DND-41 (cell line): ENCODE data around the gene NCAM2.
A peak's percentile ranks its signal among the peaks of the same experiment; 100 is the strongest.

Experiments
- ATAC-seq: fragments of 200-7000 bp; cut with Tn5 transposase; 3 replicates; pipeline ENCODE4 v1.9.1; 2021; ENCODE audit warnings: low read depth; ENCODE audit not compliant: insufficient read depth
- DNase-seq: peaks from one replicate; pipeline ENCODE4 v3.0.0-alpha.2; 2020
- H2AFZ ChIP-seq: 2 replicates; pipeline ENCODE4 v1.6.0; 2012; ENCODE audit warnings: low read depth, low read length
- H3K27ac ChIP-seq: 2 replicates; pipeline ENCODE4 v1.5.1; 2012; ENCODE audit warnings: low read length, inconsistent platforms
- H3K27me3 ChIP-seq: fragments of 200-600 bp; sonication (generic); 2 replicates; pipeline ENCODE4 v1.6.0; 2012; ENCODE audit warnings: low read length, mild to moderate bottlenecking, inconsistent platforms; ENCODE audit not compliant: insufficient read depth, poor library complexity
- H3K36me3 ChIP-seq: 2 replicates; pipeline ENCODE4 v1.5.1; 2012; ENCODE audit warnings: low read length, inconsistent platforms; ENCODE audit not compliant: insufficient read depth
- H3K4me1 ChIP-seq: 2 replicates; pipeline ENCODE4 v1.5.1; 2012; ENCODE audit warnings: mild to moderate bottlenecking, low read length; ENCODE audit not compliant: insufficient read depth
- H3K4me2 ChIP-seq: 2 replicates; pipeline ENCODE4 v1.6.0; 2012; ENCODE audit warnings: mild to moderate bottlenecking, moderate library complexity, low read length, inconsistent platforms; ENCODE audit not compliant: insufficient read depth
- H3K4me3 ChIP-seq, 2 experiments: fragments of 200-600 bp in 1 of 2; shearing (Covaris generic) in 1 of 2; 2 replicates each; pipeline ENCODE4 v1.5.1; 2012 to 2016; ENCODE audit warnings: inconsistent platforms in 2 of 2, low read length in 2 of 2, mild to moderate bottlenecking in 2 of 2, low read depth in 1 of 2, moderate library complexity in 1 of 2
- H3K79me2 ChIP-seq: 2 replicates; pipeline ENCODE4 v1.6.0; 2012; ENCODE audit warnings: low read length, inconsistent platforms; ENCODE audit not compliant: insufficient read depth
- H3K9ac ChIP-seq: 2 replicates; pipeline ENCODE4 v1.6.0; 2012; ENCODE audit warnings: low read depth, mild to moderate bottlenecking, inconsistent platforms, low read length, moderate library complexity
- H3K9me3 ChIP-seq: 2 replicates; pipeline ENCODE4 v1.5.1; 2012; ENCODE audit warnings: low read length, moderate library complexity, mild to moderate bottlenecking, inconsistent platforms; ENCODE audit not compliant: insufficient read depth, severe bottlenecking
- H4K20me1 ChIP-seq: 2 replicates; pipeline ENCODE4 v1.6.0; 2012; ENCODE audit warnings: low read length; ENCODE audit not compliant: insufficient read depth
- EZH2 ChIP-seq: IDR thresholded peaks from 3 replicates; pipeline ENCODE4 v1.6.1; 2012; ENCODE audit warnings: borderline replicate concordance, low read depth, mild to moderate bottlenecking, moderate library complexity, low read length, inconsistent platforms; ENCODE audit not compliant: severe bottlenecking
- TF ChIP-seq, protein P1 (sequence below): IDR thresholded peaks from 2 replicates; pipeline ENCODE4 v1.5.1; 2012; ENCODE audit warnings: borderline replicate concordance, low read length, moderate library complexity, mild to moderate bottlenecking; ENCODE audit not compliant: poor library complexity, severe bottlenecking; ENCODE audit errors: extremely low read depth

Gene NCAM2

DNA sequence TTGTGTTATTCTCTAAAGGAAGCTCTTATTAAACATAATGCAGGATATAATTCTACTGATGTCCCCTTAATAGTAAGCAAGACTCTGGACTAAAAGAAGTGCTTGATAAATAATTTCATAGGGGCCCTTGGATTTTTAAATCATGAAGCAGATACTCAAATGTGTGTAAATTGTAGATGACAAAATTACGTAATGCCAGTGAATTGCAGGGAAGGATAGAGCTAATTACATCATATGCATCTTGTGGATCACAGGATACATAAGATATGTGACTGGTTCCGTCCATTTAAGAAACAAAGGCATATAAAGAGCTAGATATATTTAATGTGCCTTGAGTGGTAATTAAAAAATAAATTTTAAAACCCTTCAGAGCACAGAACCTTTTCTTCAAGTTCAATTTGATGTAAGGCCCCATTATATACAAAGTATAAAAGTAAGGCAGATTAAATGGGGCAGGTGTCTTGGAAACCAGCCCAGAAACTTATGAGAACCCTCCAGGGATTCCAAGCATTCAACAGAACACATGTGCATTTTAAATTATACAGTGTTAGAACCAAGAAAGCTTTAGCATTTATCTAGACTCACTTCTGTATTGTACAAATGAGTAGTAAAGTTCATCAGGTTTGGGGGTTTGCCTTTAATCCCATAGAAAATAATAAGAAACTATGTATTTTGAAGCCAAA lies 190.4 kb downstream of the NCAM2 start:
- H2AFZ ChIP-seq = no peak overlapping the region
- peak overlapping the region; percentile 24; the same call in 1 of the 2 replicates for H3K27ac ChIP-seq
- H3K9ac ChIP-seq = no peak overlapping the region
- no peak for TF ChIP-seq EZH2
- TF ChIP-seq, protein P1, sequence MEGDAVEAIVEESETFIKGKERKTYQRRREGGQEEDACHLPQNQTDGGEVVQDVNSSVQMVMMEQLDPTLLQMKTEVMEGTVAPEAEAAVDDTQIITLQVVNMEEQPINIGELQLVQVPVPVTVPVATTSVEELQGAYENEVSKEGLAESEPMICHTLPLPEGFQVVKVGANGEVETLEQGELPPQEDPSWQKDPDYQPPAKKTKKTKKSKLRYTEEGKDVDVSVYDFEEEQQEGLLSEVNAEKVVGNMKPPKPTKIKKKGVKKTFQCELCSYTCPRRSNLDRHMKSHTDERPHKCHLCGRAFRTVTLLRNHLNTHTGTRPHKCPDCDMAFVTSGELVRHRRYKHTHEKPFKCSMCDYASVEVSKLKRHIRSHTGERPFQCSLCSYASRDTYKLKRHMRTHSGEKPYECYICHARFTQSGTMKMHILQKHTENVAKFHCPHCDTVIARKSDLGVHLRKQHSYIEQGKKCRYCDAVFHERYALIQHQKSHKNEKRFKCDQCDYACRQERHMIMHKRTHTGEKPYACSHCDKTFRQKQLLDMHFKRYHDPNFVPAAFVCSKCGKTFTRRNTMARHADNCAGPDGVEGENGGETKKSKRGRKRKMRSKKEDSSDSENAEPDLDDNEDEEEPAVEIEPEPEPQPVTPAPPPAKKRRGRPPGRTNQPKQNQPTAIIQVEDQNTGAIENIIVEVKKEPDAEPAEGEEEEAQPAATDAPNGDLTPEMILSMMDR = no peak
- H3K79me2 ChIP-seq = no peaks in the 10 kb centered on the region
- H4K20me1 ChIP-seq = no peaks in the 10 kb centered on the region
- ATAC-seq (peak; percentile 66), DNase-seq (no peak)
- H3K4me3 ChIP-seq = no peak overlapping the region
- H3K36me3 ChIP-seq = no peaks in the 10 kb centered on the region
- H3K4me2 ChIP-seq = no peak overlapping the region
- H3K27me3 ChIP-seq = no peaks in the 10 kb centered on the region
- H3K4me1 ChIP-seq = peaks cover 36% of the 10 kb centered on the region
- H3K9me3 ChIP-seq = no peaks in the 10 kb centered on the region

DNA sequence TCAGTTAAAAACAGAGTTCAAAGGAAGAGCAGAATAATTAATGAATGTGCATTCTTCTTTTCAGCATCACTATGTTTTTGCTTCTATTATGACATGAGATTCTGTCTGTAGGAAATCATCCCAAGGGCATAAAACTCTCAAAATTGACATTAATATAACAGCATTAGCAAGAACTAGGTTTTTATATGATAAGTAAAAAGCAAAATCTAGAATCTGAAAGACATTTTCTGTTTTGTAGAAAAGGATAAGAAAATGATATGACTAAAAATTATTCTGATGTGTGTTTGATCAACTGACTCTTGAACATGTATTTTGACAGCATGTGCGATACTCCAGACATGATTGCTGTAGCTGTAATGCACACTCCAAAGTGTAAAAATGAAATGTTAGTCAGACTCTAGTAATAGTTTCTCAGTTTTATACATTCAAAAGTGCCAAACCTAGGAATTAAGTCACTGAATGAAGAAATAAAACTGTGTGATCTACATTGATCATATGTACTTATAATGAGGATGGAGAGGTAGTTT lies 197.3 kb downstream of the NCAM2 start:
- H3K9ac ChIP-seq = no peak overlapping the region

DNA sequence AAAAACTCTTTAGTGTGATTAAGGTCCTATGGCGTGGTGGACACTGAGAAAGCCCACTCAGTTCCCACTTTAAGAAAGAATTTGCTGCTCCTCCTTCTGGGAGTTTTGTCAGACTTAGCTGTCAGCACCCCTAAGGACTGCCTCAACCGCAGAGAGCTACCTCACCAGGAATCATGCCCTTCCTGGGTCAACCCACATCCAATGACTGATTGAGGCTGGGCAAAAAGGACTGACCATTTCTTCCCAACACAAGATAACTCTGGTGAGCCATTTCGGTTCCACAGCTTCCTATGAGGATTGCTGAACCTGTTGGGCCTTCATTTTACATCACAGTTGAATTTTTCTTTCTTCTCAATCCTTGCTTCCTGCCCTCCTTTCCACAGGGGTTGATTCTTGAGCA lies 197.9 kb downstream of the NCAM2 start:
- DNase-seq = no peak

More for the DNA sequence above, 197.3 kb downstream of the NCAM2 start:
- Histone ChIP-seq H4K20me1 (no peaks in the 10 kb centered on the region), H3K9me3 (no peaks in the 10 kb centered on the region), H3K4me1 (peaks cover 39% of the 10 kb centered on the region), H3K4me2 (no peak overlapping the region), H2AFZ (no peak overlapping the region), H3K27ac (no peak overlapping the region), H3K27me3 (no peaks in the 10 kb centered on the region), H3K36me3 (no peaks in the 10 kb centered on the region), H3K79me2 (no peaks in the 10 kb centered on the region), H3K4me3 (no peak overlapping the region)
- TF ChIP-seq EZH2 = no peak
- TF ChIP-seq, protein P1 = no peak
- no peak for ATAC-seq
- no peak for DNase-seq

More for the DNA sequence above, 197.9 kb downstream of the NCAM2 start:
- H3K9me3 ChIP-seq = no peaks in the 10 kb centered on the region
- no peak overlapping the region for H3K4me2 ChIP-seq
- no peak overlapping the region for H3K4me3 ChIP-seq
- no peaks in the 10 kb centered on the region for H4K20me1 ChIP-seq
- peaks cover 42% of the 10 kb centered on the region for H3K4me1 ChIP-seq
- H3K36me3 ChIP-seq = no peaks in the 10 kb centered on the region
- TF ChIP-seq, protein P1 = no peak
- no peak for TF ChIP-seq EZH2
- no peaks in the 10 kb centered on the region for H3K27me3 ChIP-seq
- no peak overlapping the region for H3K9ac ChIP-seq
- ATAC-seq = no peak
- H2AFZ ChIP-seq = no peak overlapping the region; the same call in 1 of the 2 replicates
- no peak overlapping the region for H3K27ac ChIP-seq
- H3K79me2 ChIP-seq = no peaks in the 10 kb centered on the region
